ENCODE results near the gene FGD5.

DNA sequence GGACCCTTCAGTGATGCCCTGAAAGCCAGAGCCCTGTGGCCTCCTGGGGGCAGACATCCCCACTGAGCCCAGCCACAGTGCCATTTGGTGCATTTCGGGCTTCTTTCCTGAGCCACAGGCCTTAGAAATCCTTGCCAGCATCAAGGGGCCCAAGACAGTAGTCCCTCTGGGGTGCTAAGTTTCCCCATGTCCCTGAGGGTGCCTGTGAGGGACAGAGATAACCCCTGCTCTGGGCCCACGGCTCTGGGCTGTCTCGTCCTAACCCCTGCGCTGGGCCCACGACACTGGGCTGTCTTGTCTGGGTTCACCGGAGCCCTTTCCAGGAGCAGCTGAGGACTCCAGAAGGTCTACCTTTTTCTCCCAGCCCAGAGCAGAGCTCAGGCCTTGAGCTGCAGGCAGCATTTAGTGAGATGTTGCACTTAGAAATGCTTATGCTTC is 45.1 kb upstream of the FGD5 start:
- TF ChIP-seq POLR2A (IDR thresholded peaks at IDR 0.05), result no peak
- TF ChIP-seq CTCF (IDR thresholded peaks at IDR 0.05), result no peak
